IMR-90 (cell line): ENCODE data around the gene SFXN2. TPM values are rescaled to one million over a fixed set of nuclear protein-coding genes. Genes with fewer than 3 reads are reported as not detected.

ENCODE experiments used
- ATAC-seq: fragments of 200-7000 bp; cut with Tn5 transposase; 2 replicates; pipeline ENCODE4 v1.9.1; 2020; ENCODE audit warnings: low read depth, mild to moderate bottlenecking, moderate library complexity
- BruUV-seq: library from RNA; stranded (reverse); fragments of 400-500 nt; replicated peaks from 2 replicates; lab custom pipeline; 2021; lab: Mats Ljungman, UMichigan
- CTCF ChIA-PET: fragments of 300-600 bp; formaldehyde crosslinking; extraction: SDS; loops from one replicate; lab custom pipeline; 2021; ENCODE audit warnings: antibody characterized with exemption; lab: Yijun Ruan, JAX
- POLR2A ChIA-PET: fragments of 300-600 bp; sonication (Branson Sonifier 250); formaldehyde crosslinking; loops from one replicate; lab custom pipeline; 2022; ENCODE audit warnings: antibody characterized with exemption; ENCODE audit not compliant: unreplicated experiment; lab: Charles Lee
- DNase-seq: peaks from one replicate; pipeline ENCODE4 v3.0.0; 2013
- H2AFZ ChIP-seq: replicated peaks from 2 replicates; pipeline ENCODE3; 2013; ENCODE audit warnings: low read length, mild to moderate bottlenecking; ENCODE audit not compliant: poor library complexity
- H2AK5ac ChIP-seq: 2 replicates; pipeline ENCODE4 v1.6.1; 2013; ENCODE audit warnings: low read depth, low read length, inconsistent platforms
- H2AK9ac ChIP-seq: replicated peaks from 2 replicates; pipeline ENCODE3; 2013; ENCODE audit warnings: mild to moderate bottlenecking, low read depth, low read length, moderate library complexity; ENCODE audit not compliant: poor library complexity
- H2BK120ac ChIP-seq: 2 replicates; pipeline ENCODE4 v1.6.1; 2013; ENCODE audit warnings: low read depth, low read length, inconsistent platforms
- H2BK15ac ChIP-seq: 3 replicates; pipeline ENCODE4 v1.6.1; 2013; ENCODE audit warnings: low read depth, low read length, inconsistent platforms
- H2BK20ac ChIP-seq: 2 replicates; pipeline ENCODE4 v1.6.1; 2013; ENCODE audit warnings: low read depth, mild to moderate bottlenecking, inconsistent platforms, low read length, moderate library complexity
- H2BK5ac ChIP-seq: 2 replicates; pipeline ENCODE4 v1.6.1; 2013; ENCODE audit warnings: mild to moderate bottlenecking, low read depth, low read length, inconsistent platforms; ENCODE audit not compliant: poor library complexity, severe bottlenecking
- H3K14ac ChIP-seq: replicated peaks from 2 replicates; pipeline ENCODE4 v1.6.1; 2013; ENCODE audit warnings: low read depth, low read length, inconsistent platforms
- H3K18ac ChIP-seq: 2 replicates; pipeline ENCODE4 v1.6.1; 2013; ENCODE audit warnings: low read depth, low read length, control low read depth
- H3K23ac ChIP-seq: 2 replicates; pipeline ENCODE4 v1.6.1; 2013; ENCODE audit warnings: low read depth, low read length, inconsistent platforms
- H3K27ac ChIP-seq: 2 replicates; pipeline ENCODE4 v1.5.1; 2013; ENCODE audit warnings: mild to moderate bottlenecking, control low read depth, low read length; ENCODE audit not compliant: insufficient read depth
- H3K27me3 ChIP-seq: 2 replicates; pipeline ENCODE4 v1.6.1; 2013; ENCODE audit warnings: low read length; ENCODE audit not compliant: control insufficient read depth, insufficient read depth
- H3K36me3 ChIP-seq: 2 replicates; pipeline ENCODE4 v1.6.1; 2013; ENCODE audit warnings: low read length, mixed read lengths; ENCODE audit not compliant: control insufficient read depth, insufficient read depth
- H3K4ac ChIP-seq: 2 replicates; pipeline ENCODE4 v1.6.1; 2013; ENCODE audit warnings: low read depth, low read length, inconsistent platforms
- H3K4me1 ChIP-seq: 2 replicates; pipeline ENCODE4 v1.6.1; 2013; ENCODE audit warnings: low read length, mixed read lengths; ENCODE audit not compliant: control insufficient read depth, insufficient read depth
- H3K4me2 ChIP-seq: 2 replicates; pipeline ENCODE4 v1.6.1; 2013; ENCODE audit warnings: low read depth, mild to moderate bottlenecking, control low read depth, low read length, moderate library complexity
- H3K4me3 ChIP-seq: 2 replicates; pipeline ENCODE4 v1.5.1; 2013; ENCODE audit warnings: low read depth, mild to moderate bottlenecking, control low read depth, low read length, moderate library complexity; ENCODE audit not compliant: insufficient read depth
- H3K56ac ChIP-seq: 2 replicates; pipeline ENCODE4 v1.6.1; 2013; ENCODE audit warnings: low read length, inconsistent platforms; ENCODE audit not compliant: insufficient read depth; ENCODE audit errors: extremely low read depth
- H3K79me1 ChIP-seq, 2 experiments: 2 replicates each; pipeline ENCODE4 v1.6.1; 2013; ENCODE audit warnings: low read length in 2 of 2, inconsistent platforms in 1 of 2, low read depth in 1 of 2
- H3K9ac ChIP-seq: 2 replicates; pipeline ENCODE4 v1.6.1; 2013; ENCODE audit warnings: low read depth, low read length, control low read depth
- H3K9me1 ChIP-seq: 2 replicates; pipeline ENCODE4 v1.6.1; 2013; ENCODE audit warnings: low read length, inconsistent platforms; ENCODE audit not compliant: insufficient read depth
- H3K9me3 ChIP-seq: 2 replicates; pipeline ENCODE4 v1.6.1; 2013; ENCODE audit warnings: low read length; ENCODE audit not compliant: control insufficient read depth, insufficient read depth
- H4K20me1 ChIP-seq: 2 replicates; pipeline ENCODE4 v1.6.1; 2013; ENCODE audit warnings: low read length, inconsistent platforms; ENCODE audit not compliant: insufficient read depth
- H4K5ac ChIP-seq: 2 replicates; pipeline ENCODE4 v1.6.1; 2013; ENCODE audit warnings: mild to moderate bottlenecking, low read depth, low read length, control low read depth
- H4K8ac ChIP-seq, 2 experiments: 2 replicates each; pipeline ENCODE4 v1.6.1; 2013; ENCODE audit warnings: low read depth in 2 of 2, low read length in 2 of 2, control low read depth in 1 of 2, inconsistent platforms in 1 of 2
- H4K91ac ChIP-seq: 2 replicates; pipeline ENCODE4 v1.6.1; 2013; ENCODE audit warnings: low read depth, low read length, inconsistent platforms; ENCODE audit not compliant: insufficient read depth
- BHLHE40 ChIP-seq: fragments of 150-350 bp; IDR thresholded peaks from 2 replicates; pipeline ENCODE4 v1.6.1; 2016; ENCODE audit warnings: mild to moderate bottlenecking, low read depth, low read length
- FOS ChIP-seq: fragments of 150-350 bp; IDR thresholded peaks from 2 replicates; pipeline ENCODE4 v1.6.1; 2016; ENCODE audit warnings: low read depth, low read length
- MAFK ChIP-seq: IDR thresholded peaks from 2 replicates; pipeline ENCODE4 v1.6.1; 2012; ENCODE audit warnings: low read depth, low read length, improper control_type of control experiment
- MAZ ChIP-seq: IDR thresholded peaks from 2 replicates; pipeline ENCODE4 v1.6.1; 2012; ENCODE audit warnings: low read depth, mild to moderate bottlenecking, low read length, improper control_type of control experiment, moderate library complexity, borderline replicate concordance
- MXI1 ChIP-seq: IDR thresholded peaks from 2 replicates; pipeline ENCODE4 v1.6.1; 2012; ENCODE audit warnings: low read depth, mild to moderate bottlenecking, low read length, moderate library complexity, borderline replicate concordance
- RAD21 ChIP-seq: IDR thresholded peaks from 2 replicates; pipeline ENCODE4 v1.6.1; 2012; ENCODE audit warnings: low read length, improper control_type of control experiment
- RFX5 ChIP-seq: IDR thresholded peaks from 2 replicates; pipeline ENCODE4 v1.8.0; 2012; ENCODE audit warnings: low read depth, mild to moderate bottlenecking, low read length, moderate library complexity
- SMC3 ChIP-seq: fragments of 150-350 bp; IDR thresholded peaks from 2 replicates; pipeline ENCODE4 v1.6.1; 2016; ENCODE audit warnings: low read depth, mild to moderate bottlenecking, antibody characterized with exemption, low read length, moderate library complexity
- WGBS, 2 experiments: methylation state at CpG; one replicate each; pipeline versions ENCODE4 v1.1.5 to v1.1.7; 2013; ENCODE audit warnings: missing lambda C conversion rate in 2 of 2; ENCODE audit not compliant: insufficient read length in 1 of 2; ENCODE audit errors: extremely low coverage in 2 of 2; 5-methylcytosine and 5-hydroxymethylcytosine counted together
- dilution Hi-C: fragments of 300-500 bp; cut with HindIII; formaldehyde crosslinking; loops from one replicate; pipeline ENCODE4 v1.14.3; 2018; ENCODE audit warnings: low sequenced_read_pairs; ENCODE audit not compliant: unreplicated experiment
- in situ Hi-C: fragments of 300-500 bp; cut with MboI; formaldehyde crosslinking; loops from 3 replicates; pipeline ENCODE4 v1.14.3; 2019; ENCODE audit warnings: low sequenced_read_pairs, inconsistent platforms, mixed read lengths
- intact Hi-C: fragments of 100-400 bp; cut with micrococcal nuclease; formaldehyde crosslinking; loops from 2 replicates; pipeline ENCODE4 v1.10.0; 2022
- polyA plus RNA-seq, 3 experiments: library from polyadenylated mRNA; depleted of rRNA; stranded (reverse); fragments of >200 nt; gene quantifications; 2 replicates each; pipeline ENCODE4 v1.2.3, GENCODE V29; 2012; ENCODE audit warnings: low replicate concordance in 1 of 3
- total RNA-seq: library from RNA; depleted of rRNA; stranded (reverse); fragments of >200 nt; gene quantifications from 2 replicates; pipeline ENCODE4 v1.2.3, GENCODE V29; 2012
- TF ChIP-seq, protein P1 (sequence below): conservative IDR thresholded peaks from 2 replicates; pipeline ENCODE4 v1.5.1; 2012; ENCODE audit warnings: mild to moderate bottlenecking, low read depth, low read length, improper control_type of control experiment
- TF ChIP-seq, protein P2 (sequence below): fragments of 150-350 bp; IDR thresholded peaks from 2 replicates; pipeline ENCODE4 v1.6.1; 2016; ENCODE audit warnings: low read depth, mild to moderate bottlenecking, low read length, moderate library complexity, borderline replicate concordance
- TF ChIP-seq, protein P3 (sequence below): fragments of 150-350 bp; IDR thresholded peaks from 2 replicates; pipeline ENCODE4 v1.6.1; 2017; ENCODE audit warnings: mild to moderate bottlenecking, antibody characterized with exemption, low read length, low read depth

Gene SFXN2
- total and polyA plus RNA-seq, 2 of the 4 experiments (the other 2 are of a cell fraction), result 6.9 to 11.7 TPM

DNA sequence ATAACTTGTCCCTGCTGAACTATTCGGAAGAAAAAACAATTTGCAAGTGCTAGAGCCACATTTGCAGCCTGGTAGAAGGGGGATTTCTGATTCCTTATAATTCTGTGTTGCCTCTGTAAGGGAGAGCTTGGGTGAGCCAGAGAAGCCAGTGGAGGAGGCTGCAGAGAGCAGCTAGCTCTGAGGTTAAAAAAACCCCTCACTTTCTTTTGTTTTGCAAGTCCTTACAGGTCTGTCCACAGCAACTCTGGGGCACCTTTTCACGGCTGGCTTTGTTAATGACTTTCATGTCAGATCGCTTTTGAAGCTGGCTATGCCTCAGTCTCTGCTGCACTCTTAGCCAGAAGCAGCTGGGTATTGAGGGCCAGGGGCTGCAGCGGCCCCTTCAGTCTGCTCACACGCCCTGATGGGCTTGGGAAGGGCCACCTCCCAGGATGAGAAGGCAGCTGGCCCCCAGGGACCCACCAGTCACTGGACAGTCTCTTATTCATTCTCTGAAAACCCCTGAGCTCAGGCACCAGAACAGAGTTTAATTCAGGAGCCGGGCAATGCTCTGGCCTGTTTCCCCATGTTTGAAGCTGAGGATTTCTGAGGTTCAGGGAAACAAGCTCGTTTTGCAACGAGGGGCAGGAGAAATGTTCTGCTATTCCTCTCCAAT is 39.3 kb upstream of the SFXN2 start:
- H3K4me3 ChIP-seq, result no peak overlapping the region
- TF ChIP-seq MXI1, result no peak
- TF ChIP-seq RAD21, result no peak; the same call in 1 of the 2 replicates
- TF ChIP-seq, protein P1, sequence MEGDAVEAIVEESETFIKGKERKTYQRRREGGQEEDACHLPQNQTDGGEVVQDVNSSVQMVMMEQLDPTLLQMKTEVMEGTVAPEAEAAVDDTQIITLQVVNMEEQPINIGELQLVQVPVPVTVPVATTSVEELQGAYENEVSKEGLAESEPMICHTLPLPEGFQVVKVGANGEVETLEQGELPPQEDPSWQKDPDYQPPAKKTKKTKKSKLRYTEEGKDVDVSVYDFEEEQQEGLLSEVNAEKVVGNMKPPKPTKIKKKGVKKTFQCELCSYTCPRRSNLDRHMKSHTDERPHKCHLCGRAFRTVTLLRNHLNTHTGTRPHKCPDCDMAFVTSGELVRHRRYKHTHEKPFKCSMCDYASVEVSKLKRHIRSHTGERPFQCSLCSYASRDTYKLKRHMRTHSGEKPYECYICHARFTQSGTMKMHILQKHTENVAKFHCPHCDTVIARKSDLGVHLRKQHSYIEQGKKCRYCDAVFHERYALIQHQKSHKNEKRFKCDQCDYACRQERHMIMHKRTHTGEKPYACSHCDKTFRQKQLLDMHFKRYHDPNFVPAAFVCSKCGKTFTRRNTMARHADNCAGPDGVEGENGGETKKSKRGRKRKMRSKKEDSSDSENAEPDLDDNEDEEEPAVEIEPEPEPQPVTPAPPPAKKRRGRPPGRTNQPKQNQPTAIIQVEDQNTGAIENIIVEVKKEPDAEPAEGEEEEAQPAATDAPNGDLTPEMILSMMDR, result no peak
- no peak for TF ChIP-seq BHLHE40
- no peak for TF ChIP-seq FOS
- TF ChIP-seq MAFK, result no peak
- TF ChIP-seq MAZ, result no peak
- TF ChIP-seq RFX5, result no peak
- TF ChIP-seq, protein P2, sequence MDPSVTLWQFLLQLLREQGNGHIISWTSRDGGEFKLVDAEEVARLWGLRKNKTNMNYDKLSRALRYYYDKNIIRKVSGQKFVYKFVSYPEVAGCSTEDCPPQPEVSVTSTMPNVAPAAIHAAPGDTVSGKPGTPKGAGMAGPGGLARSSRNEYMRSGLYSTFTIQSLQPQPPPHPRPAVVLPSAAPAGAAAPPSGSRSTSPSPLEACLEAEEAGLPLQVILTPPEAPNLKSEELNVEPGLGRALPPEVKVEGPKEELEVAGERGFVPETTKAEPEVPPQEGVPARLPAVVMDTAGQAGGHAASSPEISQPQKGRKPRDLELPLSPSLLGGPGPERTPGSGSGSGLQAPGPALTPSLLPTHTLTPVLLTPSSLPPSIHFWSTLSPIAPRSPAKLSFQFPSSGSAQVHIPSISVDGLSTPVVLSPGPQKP, result no peak
- TF ChIP-seq SMC3, result no peak
- TF ChIP-seq, protein P3, sequence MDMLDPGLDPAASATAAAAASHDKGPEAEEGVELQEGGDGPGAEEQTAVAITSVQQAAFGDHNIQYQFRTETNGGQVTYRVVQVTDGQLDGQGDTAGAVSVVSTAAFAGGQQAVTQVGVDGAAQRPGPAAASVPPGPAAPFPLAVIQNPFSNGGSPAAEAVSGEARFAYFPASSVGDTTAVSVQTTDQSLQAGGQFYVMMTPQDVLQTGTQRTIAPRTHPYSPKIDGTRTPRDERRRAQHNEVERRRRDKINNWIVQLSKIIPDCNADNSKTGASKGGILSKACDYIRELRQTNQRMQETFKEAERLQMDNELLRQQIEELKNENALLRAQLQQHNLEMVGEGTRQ, result no peak
- H2BK120ac ChIP-seq, result peak overlapping the region; percentile 97
- intact Hi-C loops (no loop called here), in situ Hi-C loops (no loop called here), dilution Hi-C loops (no loop called here)
- peak overlapping the region; percentile 89 for H3K27ac ChIP-seq
- H3K9ac ChIP-seq, result peak overlapping the region; percentile 85
- peak overlapping the region; percentile 83 for H3K18ac ChIP-seq
- peak overlapping the region; percentile 93 for H3K14ac ChIP-seq
- H3K23ac ChIP-seq, result peak overlapping the region; percentile 93
- H2AK9ac ChIP-seq, result peak overlapping the region; percentile 75
- H3K27me3 ChIP-seq, result no peaks in the 10 kb centered on the region
- no peak for ATAC-seq
- peak overlapping the region; percentile 96 for H3K4ac ChIP-seq
- peak overlapping the region; percentile 97 for H4K91ac ChIP-seq
- ChIA-PET POLR2A (no interaction called here), CTCF (interaction anchor here (0.6 to 1.2 kb wide), 4 partner anchors 9 to 495 kb away, joined by 3 to 5 read pairs (median 4); no protein-coding TSS in a partner anchor)
- peaks cover 9 to 53% of the 10 kb centered on the region in 2 experiments; a peak in 3 of 4 replicates for H3K79me1 ChIP-seq
- H4K20me1 ChIP-seq, result no peaks in the 10 kb centered on the region
- no peaks in the 10 kb centered on the region for H3K36me3 ChIP-seq
- peak overlapping the region; percentile 72 for H2AK5ac ChIP-seq
- peaks cover 22% of the 10 kb centered on the region for H3K9me1 ChIP-seq
- no peak for DNase-seq
- H3K4me2 ChIP-seq, result peak overlapping the region; percentile 72
- peak overlapping the region; percentile 76 for H4K5ac ChIP-seq
- H4K8ac ChIP-seq, result peak overlapping the region; percentile 78 to 93
- BruUV-seq, result no TSS peak
- peak overlapping the region; percentile 87; the same call in 2 of the 3 replicates for H2BK15ac ChIP-seq
- H2BK5ac ChIP-seq, result peak overlapping the region; percentile 97
- peak overlapping the region; percentile 93 for H2BK20ac ChIP-seq
- WGBS, 2 experiments, result 16% methylated on average over 4 of the region's 8 CpGs; no CpG with 5 or more reads in 1 of the 2 experiments
- H3K4me1 ChIP-seq, result peaks cover 49% of the 10 kb centered on the region
- H3K56ac ChIP-seq, result peak overlapping the region; percentile 95
- peak overlapping the region; percentile 73 for H2AFZ ChIP-seq
- H3K9me3 ChIP-seq, result no peaks in the 10 kb centered on the region
